Retinal pigment epithelial cell (primary cell): Measurements from ENCODE around the gene IL1RAP.

Experiments
- DNase-seq: peaks from one replicate; pipeline ENCODE4 v3.0.0-alpha.2; 2010; ENCODE audit warnings: low read depth
- H3K4me3 ChIP-seq: 2 replicates; pipeline ENCODE4 v1.5.1; 2011; ENCODE audit warnings: mild to moderate bottlenecking, low read length, control low read depth, moderate library complexity
- CTCF ChIP-seq: conservative IDR thresholded peaks from 2 replicates; pipeline ENCODE4 v1.5.1; 2011; ENCODE audit warnings: low read depth, low read length, control low read depth, inconsistent platforms

Gene IL1RAP

DNA sequence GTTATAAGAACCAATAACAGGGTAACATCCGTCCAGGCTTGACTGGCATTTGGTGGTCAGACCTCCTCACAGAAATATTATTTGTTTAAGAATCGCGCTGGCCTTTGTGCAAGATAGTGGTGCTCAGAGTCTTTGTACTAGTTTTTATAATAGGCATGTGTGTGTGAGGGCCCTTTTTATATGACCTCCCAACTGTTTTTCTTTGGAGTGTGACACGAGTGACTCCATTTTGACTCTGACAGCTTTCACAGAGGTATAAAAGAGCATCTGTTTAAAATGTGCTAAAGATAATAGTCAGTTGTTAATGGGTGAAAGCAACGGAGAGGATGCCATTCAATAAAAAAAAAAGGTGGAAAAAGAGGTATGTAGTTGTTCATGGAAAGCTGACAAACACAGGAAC lies 110.4 kb downstream of the IL1RAP start:
- TF ChIP-seq CTCF = no peak
- no peak for DNase-seq
- no peak overlapping the region for H3K4me3 ChIP-seq

DNA sequence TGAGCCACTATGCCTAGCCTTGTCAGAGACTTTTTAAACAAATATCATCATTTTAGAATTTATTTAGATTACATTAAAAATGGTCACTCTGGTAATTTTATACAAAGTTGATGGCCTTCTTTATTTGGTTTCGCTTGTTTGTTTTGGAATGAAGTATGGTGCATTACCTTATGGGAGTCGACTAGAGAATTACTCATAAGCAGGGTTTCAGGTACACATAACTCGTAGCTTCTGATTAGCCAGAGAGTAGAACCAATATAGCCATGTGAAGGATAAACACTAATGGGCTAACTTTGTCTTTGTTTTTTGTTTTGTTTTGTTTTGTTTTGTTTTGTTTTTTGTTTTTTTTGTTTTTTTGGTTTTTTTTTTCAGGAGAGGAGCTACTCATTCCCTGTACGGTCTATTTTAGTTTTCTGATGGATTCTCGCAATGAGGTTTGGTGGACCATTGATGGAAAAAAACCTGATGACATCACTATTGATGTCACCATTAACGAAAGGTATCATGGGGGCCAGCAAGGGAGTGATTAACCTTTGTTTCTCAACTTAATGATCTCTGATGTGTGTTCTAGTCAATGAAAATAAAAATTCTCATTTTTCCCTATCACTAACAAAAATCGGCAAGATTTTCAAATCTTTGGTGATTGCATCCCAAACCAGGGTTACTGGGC lies 113.2 kb downstream of the IL1RAP start:
- DNase-seq = no peak
- H3K4me3 ChIP-seq = no peak overlapping the region
- TF ChIP-seq CTCF = no peak

DNA sequence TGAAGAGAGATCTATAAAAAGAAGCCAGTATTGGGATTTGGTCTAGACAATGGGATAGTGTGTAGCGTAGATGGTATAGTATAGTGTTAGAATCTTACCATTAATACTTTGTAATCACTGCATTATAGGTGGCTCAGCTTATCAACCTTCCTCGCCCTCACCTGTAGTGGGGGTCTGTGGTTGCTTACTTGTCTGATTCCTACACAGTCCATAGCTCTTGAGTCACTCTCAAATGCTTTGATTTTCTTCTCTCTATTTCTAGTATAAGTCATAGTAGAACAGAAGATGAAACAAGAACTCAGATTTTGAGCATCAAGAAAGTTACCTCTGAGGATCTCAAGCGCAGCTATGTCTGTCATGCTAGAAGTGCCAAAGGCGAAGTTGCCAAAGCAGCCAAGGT lies 115.2 kb downstream of the IL1RAP start:
- H3K4me3 ChIP-seq = no peak overlapping the region
- no peak for DNase-seq
- TF ChIP-seq CTCF = no peak

GRCh38 chr3:190631295-190631694 lies 117.4 kb downstream of the IL1RAP start:
- TF ChIP-seq CTCF = no peak
- H3K4me3 ChIP-seq = no peak overlapping the region
- DNase-seq = no peak

GRCh38 chr3:190641564-190641963 lies 127.7 kb downstream of the IL1RAP start:
- no peak for TF ChIP-seq CTCF
- no peak overlapping the region for H3K4me3 ChIP-seq
- DNase-seq = no peak

DNA sequence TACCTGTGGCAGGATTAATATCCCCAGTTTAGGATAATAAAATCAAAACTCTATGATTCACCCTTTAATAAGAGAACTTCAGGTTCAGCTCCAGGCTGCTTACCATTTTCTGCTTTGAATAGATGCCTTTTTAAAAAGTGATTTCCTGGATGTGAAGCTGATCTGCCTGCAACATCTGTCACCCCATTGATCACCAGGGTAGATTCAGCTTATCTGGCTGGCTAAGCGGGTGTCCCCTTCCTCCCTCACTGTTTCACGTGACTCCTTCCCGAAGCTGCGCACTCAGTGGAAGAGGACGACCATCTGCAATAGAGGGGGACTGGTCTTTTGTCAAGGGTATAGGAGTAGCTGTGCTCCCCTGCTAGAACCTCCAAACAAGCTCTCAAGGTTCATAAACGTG lies 128.1 kb downstream of the IL1RAP start:
- no peak for DNase-seq
- TF ChIP-seq CTCF = no peak

DNA sequence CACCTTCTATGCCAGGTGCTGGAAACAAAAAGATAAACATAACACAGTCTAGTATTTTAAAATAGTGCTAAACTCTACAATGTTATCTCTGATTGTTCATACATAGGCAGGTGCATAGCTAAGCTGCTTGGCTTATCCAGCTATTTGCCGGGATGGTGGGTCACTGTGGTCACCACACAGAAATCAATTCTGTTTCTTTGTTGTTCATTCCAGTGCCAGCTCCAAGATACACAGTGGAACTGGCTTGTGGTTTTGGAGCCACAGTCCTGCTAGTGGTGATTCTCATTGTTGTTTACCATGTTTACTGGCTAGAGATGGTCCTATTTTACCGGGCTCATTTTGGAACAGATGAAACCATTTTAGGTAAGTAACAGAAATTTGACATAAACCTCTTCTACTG lies 130.2 kb downstream of the IL1RAP start:
- TF ChIP-seq CTCF = no peak
- peak; percentile 18 for DNase-seq
- no peak overlapping the region for H3K4me3 ChIP-seq

More for the DNA sequence above, 128.1 kb downstream of the IL1RAP start:
- H3K4me3 ChIP-seq = no peak overlapping the region
